HG03045 (cell line): ENCODE data around the gene ABHD4.
"Not testable (repeated sequence)": the region's sequence is repeated elsewhere in the genome, so short reads cannot be mapped to it uniquely, and the experiment has no call there.

Experiments
- ATAC-seq: cut with Tn5 transposase; IDR thresholded peaks from one replicate; pipeline ENCODE4 v1.9.1; 2021; ENCODE audit warnings: mild to moderate bottlenecking, moderate library complexity; ENCODE audit not compliant: unreplicated experiment

ABHD4 gene

GRCh38 chr14:22623047-22623446 is 24.9 kb downstream of the ABHD4 start:
- no peak for ATAC-seq

- ATAC-seq = no peak
Measured at GRCh38 chr14:22626590-22626989, 28.5 kb downstream of the ABHD4 start.

- no peak for ATAC-seq
Measured at GRCh38 chr14:22627506-22628263, 29.6 kb downstream of the ABHD4 start.

GRCh38 chr14:22629361-22629760 is 31.3 kb downstream of the ABHD4 start:
- no peak for ATAC-seq

GRCh38 chr14:22630066-22630465 is 32.0 kb downstream of the ABHD4 start:
- ATAC-seq = no peak

- no peak for ATAC-seq
Measured at GRCh38 chr14:22630486-22630885, 32.4 kb downstream of the ABHD4 start.

GRCh38 chr14:22634233-22634900 is 36.3 kb downstream of the ABHD4 start:
- ATAC-seq = no peak

- not testable (repeated sequence) for ATAC-seq
Measured at GRCh38 chr14:22635980-22636379, 37.9 kb downstream of the ABHD4 start.

- ATAC-seq = no peak
Measured at GRCh38 chr14:22640192-22640591, 42.1 kb downstream of the ABHD4 start.

GRCh38 chr14:22641846-22642245 is 43.7 kb downstream of the ABHD4 start:
- ATAC-seq = no peak

GRCh38 chr14:22644305-22644635 is 46.2 kb downstream of the ABHD4 start, which contains the start of gene OR6J1:
Gene OR6J1, minus strand, starts transcription at chr14:22644352. Its CDS starts 9,541 bp downstream, at chr14:22634811.
- ATAC-seq = no peak

GRCh38 chr14:22646570-22647254 is 48.6 kb downstream of the ABHD4 start:
- ATAC-seq = no peak

- no peak for ATAC-seq
Measured at GRCh38 chr14:22648506-22648905, 50.4 kb downstream of the ABHD4 start.

- ATAC-seq = no peak
Measured at GRCh38 chr14:22650046-22650739, 52.1 kb downstream of the ABHD4 start.

GRCh38 chr14:22650960-22651521 is 52.9 kb downstream of the ABHD4 start:
- peak; percentile 62 for ATAC-seq

GRCh38 chr14:22651586-22651985 is 53.5 kb downstream of the ABHD4 start:
- no peak for ATAC-seq

GRCh38 chr14:22653012-22653621 is 55.0 kb downstream of the ABHD4 start:
- no peak for ATAC-seq

GRCh38 chr14:22656226-22656625 is 58.1 kb downstream of the ABHD4 start:
- ATAC-seq = no peak

GRCh38 chr14:22656945-22657731 is 59.0 kb downstream of the ABHD4 start:
- ATAC-seq = no peak

GRCh38 chr14:22657861-22658260 is 59.8 kb downstream of the ABHD4 start:
- ATAC-seq = no peak
